ENCODE results near the gene SH3RF3. TPM values are rescaled to one million over a fixed set of nuclear protein-coding genes. Genes with fewer than 3 reads are reported as not detected.

Gene SH3RF3
- total RNA-seq, 6 donors from 2014 or later: 4.1 to 21.0 (median 8.0) TPM

- Histone ChIP-seq H3K27me3 (no peaks in the 10 kb centered on the region), H3K27ac (peak overlapping the region; percentile 75 to 85 (median 83)), H3K4me1 (peaks cover 47 to 68% (median 58%) of the 10 kb centered on the region in 4 donors), H3K9me3 (no peaks in the 10 kb centered on the region), H3K36me3 (no peaks in the 10 kb centered on the region), H3K4me3 (no peak overlapping the region)
- peak; percentile 78 to 88 for TF ChIP-seq POLR2AphosphoS5 (IDR thresholded peaks at IDR 0.05)
- TF ChIP-seq CTCF (IDR thresholded peaks at IDR 0.05): no peak
- TF ChIP-seq POLR2A (IDR thresholded peaks at IDR 0.05): no peak
- TF ChIP-seq EP300 (IDR thresholded peaks at IDR 0.05): peak in 3 of 4 donors; percentile 37 to 98 (median 91)
- DNase-seq (peak in 1 of 2 donors; percentile 72), ATAC-seq (ENCODE audit: low FRiP score in 2 of 2) (peak; percentile 61 to 62)
- WGBS, 2 donors: 26 to 37% methylated on average over 6 of the region's 6 CpGs
Measured at GRCh38 chr2:109322111-109322510, 193.1 kb downstream of the SH3RF3 start.

GRCh38 chr2:109322641-109323040 lies 193.6 kb downstream of the SH3RF3 start:
- no peaks in the 10 kb centered on the region for H3K9me3 ChIP-seq
- no peaks in the 10 kb centered on the region for H3K36me3 ChIP-seq
- DNase-seq: no peak
- H3K27ac ChIP-seq: peak overlapping the region; percentile 38 to 85 (median 68)
- no peak for ATAC-seq (ENCODE audit: low FRiP score in 2 of 2)
- no peak overlapping the region for H3K4me3 ChIP-seq
- TF ChIP-seq CTCF (IDR thresholded peaks at IDR 0.05) (no peak), POLR2A (IDR thresholded peaks at IDR 0.05) (no peak), EP300 (IDR thresholded peaks at IDR 0.05) (no peak), POLR2AphosphoS5 (IDR thresholded peaks at IDR 0.05) (no peak)
- WGBS, 2 donors: 42 to 86% methylated on average over 1 of the region's 1 CpG
- peaks cover 43 to 63% (median 53%) of the 10 kb centered on the region in 4 donors for H3K4me1 ChIP-seq
- H3K27me3 ChIP-seq: no peaks in the 10 kb centered on the region

DNA sequence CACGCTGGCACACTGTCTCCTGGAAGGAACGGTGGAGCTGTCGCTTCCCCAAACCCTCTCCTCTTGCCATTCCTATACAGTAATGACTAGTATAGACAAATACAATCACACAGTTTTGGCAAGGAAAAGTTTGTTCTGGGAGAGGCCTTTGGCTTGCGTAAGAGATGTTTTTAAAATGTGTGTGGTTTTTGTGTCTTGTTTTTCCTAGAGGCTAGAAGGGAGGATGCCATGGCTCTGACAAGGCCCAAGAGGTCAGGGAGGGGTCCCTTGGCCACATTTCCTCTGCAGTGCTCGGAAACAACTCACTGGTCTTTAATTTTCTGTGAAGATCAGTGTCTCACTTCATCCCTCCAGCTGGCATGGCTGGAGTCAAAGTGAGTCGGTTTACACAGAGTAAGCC lies 195.9 kb downstream of the SH3RF3 start:
- H3K27me3 ChIP-seq: no peaks in the 10 kb centered on the region
- H3K36me3 ChIP-seq: no peaks in the 10 kb centered on the region
- peaks cover 25 to 44% (median 36%) of the 10 kb centered on the region in 4 donors for H3K4me1 ChIP-seq
- no peak overlapping the region for H3K4me3 ChIP-seq
- H3K9me3 ChIP-seq: no peaks in the 10 kb centered on the region
- peak overlapping the region; percentile 18 to 85 (median 44) for H3K27ac ChIP-seq
- ATAC-seq (ENCODE audit: low FRiP score in 2 of 2) (peak; percentile 56 to 86), DNase-seq (no peak)
- TF ChIP-seq POLR2A (IDR thresholded peaks at IDR 0.05): no peak
- peak in 2 of 4 donors; percentile 61 to 78 for TF ChIP-seq EP300 (IDR thresholded peaks at IDR 0.05)
- TF ChIP-seq POLR2AphosphoS5 (IDR thresholded peaks at IDR 0.05): peak; percentile 69 to 86
- WGBS, 2 donors: 63 to 75% methylated on average over 6 of the region's 6 CpGs

DNA sequence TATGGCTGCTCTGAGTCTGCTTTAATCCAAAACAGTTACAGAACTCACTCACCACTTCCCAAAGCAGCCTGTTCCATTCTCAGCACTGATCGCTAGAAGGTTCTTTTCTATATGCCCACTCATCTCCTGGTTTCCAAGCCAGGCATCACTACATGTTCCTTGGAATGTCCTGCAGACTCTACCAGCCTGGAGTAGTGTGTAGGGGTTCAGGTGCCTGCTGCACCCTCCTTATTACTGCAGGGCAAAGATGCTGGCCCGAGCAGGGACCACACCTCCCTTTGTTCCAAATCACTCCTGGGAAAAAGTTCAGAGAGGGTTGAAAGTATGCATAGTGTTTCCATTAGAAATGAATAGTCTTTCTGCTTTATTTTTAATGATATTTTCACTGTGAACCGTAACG lies 196.6 kb downstream of the SH3RF3 start:
- no peak for DNase-seq
- Histone ChIP-seq H3K4me1 (peaks cover 22 to 37% (median 34%) of the 10 kb centered on the region in 4 donors), H3K27ac (peak overlapping the region; percentile 18 to 85 (median 44)), H3K36me3 (no peaks in the 10 kb centered on the region), H3K9me3 (no peaks in the 10 kb centered on the region), H3K4me3 (no peak overlapping the region), H3K27me3 (no peaks in the 10 kb centered on the region)
- TF ChIP-seq CTCF (IDR thresholded peaks at IDR 0.05): no peak
- TF ChIP-seq EP300 (IDR thresholded peaks at IDR 0.05): no peak
- no peak for TF ChIP-seq POLR2AphosphoS5 (IDR thresholded peaks at IDR 0.05)
- no peak for TF ChIP-seq POLR2A (IDR thresholded peaks at IDR 0.05)
- WGBS, 2 donors: 86 to 92% methylated on average over 4 of the region's 4 CpGs
- ATAC-seq (ENCODE audit: low FRiP score in 2 of 2): no peak

- ATAC-seq (ENCODE audit: low FRiP score in 2 of 2) (no peak), DNase-seq (no peak)
- Histone ChIP-seq H3K36me3 (no peaks in the 10 kb centered on the region), H3K27me3 (no peaks in the 10 kb centered on the region), H3K27ac (peak overlapping the region in 2 of 4 donors; percentile 42 to 85), H3K4me3 (no peak overlapping the region), H3K4me1 (peaks cover 28 to 38% (median 36%) of the 10 kb centered on the region in 4 donors), H3K9me3 (no peaks in the 10 kb centered on the region)
- WGBS, 2 donors: 86 to 95% methylated on average over 4 of the region's 4 CpGs
- TF ChIP-seq CTCF (IDR thresholded peaks at IDR 0.05) (no peak), POLR2A (IDR thresholded peaks at IDR 0.05) (no peak), POLR2AphosphoS5 (IDR thresholded peaks at IDR 0.05) (no peak), EP300 (IDR thresholded peaks at IDR 0.05) (no peak)
Measured at GRCh38 chr2:109326306-109326705, 197.3 kb downstream of the SH3RF3 start.

All from upper lobe of left lung (tissue), 6 donors.